H1 (cell line): ENCODE data around the gene GTF2IRD1. TPM values are rescaled to one million over a fixed set of nuclear protein-coding genes. Genes with fewer than 3 reads are reported as not detected.

Experiments
- CTCF ChIA-PET: fragments of 300-600 bp; sonication (Branson Sonifier 250); formaldehyde crosslinking; loops from one replicate; lab custom pipeline; 2021; ENCODE audit not compliant: partially characterized antibody; lab: Charles Lee
- POLR2A ChIA-PET: fragments of 300-600 bp; sonication (Branson Sonifier 250); formaldehyde crosslinking; loops from one replicate; lab custom pipeline; 2021; ENCODE audit warnings: inconsistent platforms; ENCODE audit not compliant: partially characterized antibody; lab: Charles Lee
- DNase-seq, 2 experiments: peaks; one replicate each; pipeline versions ENCODE4 v3.0.0 to v3.0.0-alpha.2; 2010 to 2022; ENCODE audit warnings: low spot score in 2 of 2, low read depth in 1 of 2, mixed read lengths in 1 of 2
- FAIRE-seq: peaks from 2 replicates; lab custom pipeline; 2011; peaks lifted over from hg19 to GRCh38; lab: Jason Lieb, UNC
- H2AFZ ChIP-seq: 2 replicates; pipeline ENCODE4 v1.8.1; 2012; ENCODE audit warnings: low read length, inconsistent platforms
- H2AK5ac ChIP-seq: 2 replicates; pipeline ENCODE4 v1.6.1; 2013; ENCODE audit warnings: low read depth, low read length
- H2BK120ac ChIP-seq: replicated peaks from 2 replicates; pipeline ENCODE3; 2013; ENCODE audit warnings: low read depth, low read length, inconsistent platforms
- H2BK12ac ChIP-seq: 2 replicates; pipeline ENCODE4 v1.6.1; 2013; ENCODE audit warnings: low read depth, low read length
- H2BK15ac ChIP-seq: 2 replicates; pipeline ENCODE4 v1.6.1; 2013; ENCODE audit warnings: low read length
- H2BK20ac ChIP-seq: 2 replicates; pipeline ENCODE4 v1.6.1; 2013; ENCODE audit warnings: low read length
- H2BK5ac ChIP-seq: 2 replicates; pipeline ENCODE4 v1.6.1; 2013; ENCODE audit warnings: low read depth, low read length
- H3K14ac ChIP-seq: 2 replicates; pipeline ENCODE4 v1.6.1; 2013; ENCODE audit warnings: inconsistent platforms; ENCODE audit not compliant: insufficient read length
- H3K18ac ChIP-seq: 2 replicates; pipeline ENCODE4 v1.6.1; 2013; ENCODE audit warnings: low read length; ENCODE audit errors: extremely low read depth
- H3K23ac ChIP-seq: 2 replicates; pipeline ENCODE4 v1.6.1; 2013; ENCODE audit warnings: inconsistent platforms; ENCODE audit not compliant: insufficient read length
- H3K23me2 ChIP-seq: 2 replicates; pipeline ENCODE4 v1.6.1; 2013; ENCODE audit warnings: low read depth, low read length
- H3K27ac ChIP-seq: 2 replicates; pipeline ENCODE4 v1.6.1; 2011; ENCODE audit warnings: low read depth, low read length, inconsistent platforms
- H3K27me3 ChIP-seq, 4 experiments: replicated peaks in 1 of 4; 1 replicate in 1 of 4; 2 replicates in 3 of 4; pipeline versions ENCODE4 v1.6.1 to v1.8.1; 2011 to 2013; ENCODE audit warnings: low read length in 3 of 4, mild to moderate bottlenecking in 3 of 4, inconsistent platforms in 2 of 4, mixed read lengths in 2 of 4, moderate library complexity in 1 of 4; ENCODE audit not compliant: control insufficient read depth in 3 of 4, insufficient read depth in 3 of 4; ENCODE audit errors: extremely low read depth in 1 of 4
- H3K36me3 ChIP-seq, 4 experiments: 2 replicates each; pipeline versions ENCODE4 v1.6.1 to v1.8.1; 2011 to 2013; ENCODE audit warnings: mild to moderate bottlenecking in 4 of 4, low read length in 3 of 4, moderate library complexity in 2 of 4, control low read depth in 1 of 4, inconsistent platforms in 1 of 4; ENCODE audit not compliant: insufficient read depth in 4 of 4, control insufficient read depth in 2 of 4
- H3K4ac ChIP-seq: replicated peaks from 2 replicates; pipeline ENCODE3; 2013; ENCODE audit warnings: low read length, low read depth, mixed read lengths, inconsistent platforms; ENCODE audit not compliant: insufficient read length
- H3K4me1 ChIP-seq, 4 experiments: replicated peaks in 1 of 4; 1 replicate in 1 of 4; 2 replicates in 3 of 4; pipeline versions ENCODE4 v1.6.1 to v1.8.1; 2011 to 2013; ENCODE audit warnings: low read length in 3 of 4, inconsistent platforms in 2 of 4, mixed read lengths in 1 of 4; ENCODE audit not compliant: insufficient read depth in 4 of 4, control insufficient read depth in 3 of 4
- H3K4me2 ChIP-seq, 2 experiments: 2 replicates each; pipeline versions ENCODE4 v1.6.1 to v1.8.1; 2011 to 2013; ENCODE audit warnings: low read depth in 2 of 2, low read length in 2 of 2, control low read depth in 1 of 2, inconsistent platforms in 1 of 2, mild to moderate bottlenecking in 1 of 2; ENCODE audit not compliant: insufficient read depth in 1 of 2
- H3K4me3 ChIP-seq, 4 experiments: fragments of 200-600, 300-600 bp in 1 of 4; sonication (generic), shearing (Covaris generic), sonication (Bioruptor Twin) in 1 of 4; 2 replicates each; pipeline versions ENCODE4 v1.5.1 to v1.8.1; 2011 to 2016; ENCODE audit warnings: low read length in 4 of 4, low read depth in 3 of 4, control low read depth in 2 of 4, inconsistent platforms in 2 of 4, mild to moderate bottlenecking in 2 of 4, mixed read lengths in 1 of 4, moderate library complexity in 1 of 4; ENCODE audit not compliant: insufficient read depth in 2 of 4; ENCODE audit errors: extremely low read depth in 1 of 4
- H3K56ac ChIP-seq: replicated peaks from 2 replicates; pipeline ENCODE3; 2013; ENCODE audit warnings: low read depth, mild to moderate bottlenecking, mixed read lengths, low read length, inconsistent platforms; ENCODE audit not compliant: insufficient read length
- H3K79me1 ChIP-seq: 2 replicates; pipeline ENCODE4 v1.6.1; 2013; ENCODE audit warnings: low read depth, low read length, control low read depth
- H3K79me2 ChIP-seq, 2 experiments: 2 replicates each; pipeline versions ENCODE4 v1.6.1 to v1.8.1; 2012 to 2013; ENCODE audit warnings: low read length in 2 of 2, mild to moderate bottlenecking in 2 of 2, inconsistent platforms in 1 of 2; ENCODE audit not compliant: insufficient read depth in 2 of 2, control insufficient read depth in 1 of 2
- H3K9ac ChIP-seq, 4 experiments: replicated peaks in 1 of 4; 1 replicate in 1 of 4; 2 replicates in 3 of 4; pipeline versions ENCODE4 v1.6.1 to v1.8.1; 2011 to 2013; ENCODE audit warnings: low read depth in 3 of 4, low read length in 3 of 4, control low read depth in 2 of 4, mild to moderate bottlenecking in 2 of 4, moderate library complexity in 2 of 4, inconsistent platforms in 1 of 4; ENCODE audit errors: extremely low read depth in 1 of 4
- H3K9me3 ChIP-seq, 2 experiments: 2 replicates each; pipeline versions ENCODE4 v1.6.1 to v1.8.1; 2012 to 2013; ENCODE audit warnings: mild to moderate bottlenecking in 2 of 2, moderate library complexity in 2 of 2, control low read depth in 1 of 2, inconsistent platforms in 1 of 2, low read depth in 1 of 2, low read length in 1 of 2, mixed read lengths in 1 of 2; ENCODE audit not compliant: insufficient read depth in 2 of 2
- H4K20me1 ChIP-seq, 2 experiments: replicated peaks in 1 of 2; 2 replicates each; pipeline versions ENCODE3 to v1.8.1; 2011 to 2013; ENCODE audit warnings: inconsistent platforms in 2 of 2, low read length in 2 of 2, mild to moderate bottlenecking in 1 of 2; ENCODE audit not compliant: insufficient read depth in 2 of 2, control insufficient read depth in 1 of 2
- H4K5ac ChIP-seq: 2 replicates; pipeline ENCODE4 v1.6.1; 2013; ENCODE audit warnings: low read length, low read depth, mixed read lengths, inconsistent platforms; ENCODE audit not compliant: insufficient read length
- H4K8ac ChIP-seq: 2 replicates; pipeline ENCODE4 v1.8.0; 2013; ENCODE audit warnings: mild to moderate bottlenecking, moderate library complexity, low read length, inconsistent platforms; ENCODE audit not compliant: insufficient read depth; ENCODE audit errors: extremely low read depth
- H4K91ac ChIP-seq: replicated peaks from 2 replicates; pipeline ENCODE3; 2013; ENCODE audit warnings: low read length, mixed read lengths, inconsistent platforms; ENCODE audit not compliant: insufficient read length
- BACH1 ChIP-seq: IDR thresholded peaks from 2 replicates; pipeline ENCODE4 v1.6.1; 2012; ENCODE audit warnings: low read length, improper control_type of control experiment
- CHD1 ChIP-seq: IDR thresholded peaks from 2 replicates; pipeline ENCODE4 v1.6.1; 2012; ENCODE audit warnings: low read depth, low read length, improper control_type of control experiment
- CTBP2 ChIP-seq: IDR thresholded peaks from 2 replicates; pipeline ENCODE4 v1.7.0; 2011; ENCODE audit warnings: borderline replicate concordance, mild to moderate bottlenecking, moderate library complexity, mixed read lengths, low read length; ENCODE audit not compliant: insufficient read depth, insufficient read length
- FOSL1 ChIP-seq: IDR thresholded peaks from 2 replicates; pipeline ENCODE4 v1.6.1; 2011; ENCODE audit warnings: mild to moderate bottlenecking, low read depth, low read length, moderate library complexity; ENCODE audit not compliant: insufficient read depth
- JUND ChIP-seq: IDR thresholded peaks from 2 replicates; pipeline ENCODE4 v1.6.1; 2011; ENCODE audit warnings: mild to moderate bottlenecking, improper control_type of control experiment, low read length
- POLR2A ChIP-seq, 2 experiments: IDR thresholded peaks; 1 replicate in 1 of 2; 2 replicates in 1 of 2; pipeline ENCODE4 v1.6.1; 2011; ENCODE audit warnings: low read depth in 2 of 2, low read length in 2 of 2, mild to moderate bottlenecking in 2 of 2; ENCODE audit errors: control extremely low read depth in 1 of 2
- RBBP5 ChIP-seq: IDR thresholded peaks from 2 replicates; pipeline ENCODE4 v1.7.1; 2012; ENCODE audit warnings: low read depth, mild to moderate bottlenecking, inconsistent platforms, low read length, moderate library complexity, borderline replicate concordance
- RNF2 ChIP-seq: fragments of 200-900, 300-1000 bp; sonication (generic); IDR thresholded peaks from 2 replicates; pipeline ENCODE4 v1.7.1; 2016; ENCODE audit warnings: borderline replicate concordance, low read depth, mild to moderate bottlenecking, antibody characterized with exemption, low read length; ENCODE audit not compliant: poor library complexity, severe bottlenecking; ENCODE audit errors: missing control alignments
- SRF ChIP-seq: IDR thresholded peaks from 2 replicates; pipeline ENCODE4 v1.6.1; 2011; ENCODE audit warnings: mild to moderate bottlenecking, low read depth, low read length, moderate library complexity
- WGBS, 2 experiments: shearing (Covaris generic) in 1 of 2; methylation state at CpG; one replicate each; pipeline versions ENCODE4 v1.1.6 to v1.1.7; 2013 to 2015; ENCODE audit warnings: low lambda C conversion rate in 2 of 2, mixed read lengths in 2 of 2, inconsistent platforms in 1 of 2, low coverage in 1 of 2, missing lambda C conversion rate in 1 of 2; ENCODE audit not compliant: insufficient replicate concordance in 2 of 2, insufficient coverage in 1 of 2, insufficient read length in 1 of 2; ENCODE audit errors: extremely low coverage in 1 of 2, missing lambda C conversion rate in 1 of 2; 5-methylcytosine and 5-hydroxymethylcytosine counted together
- polyA plus RNA-seq, 7 experiments: library from polyadenylated mRNA; depleted of rRNA in 3 of 7; stranded (reverse) in 5 of 7; unstranded in 2 of 7; fragments of >200 nt in 5 of 7; fragments of 200-250 nt in 2 of 7; gene quantifications; 1 replicate in 5 of 7; 2 replicates in 1 of 7; 4 replicates in 1 of 7; pipeline versions ENCODE4 v1.2.1 to v1.2.3, GENCODE V29; 2011 to 2013; ENCODE audit warnings: missing spikeins in 2 of 7, mixed read lengths in 2 of 7
- total RNA-seq: library from RNA; stranded (reverse); fragmentation: NEBNext Ultra II Directional; extraction: Animal tissue kit (Norgen Biotek cat#: 25700); gene quantifications from 2 replicates; pipeline ENCODE4 v1.2.1, GENCODE V29; 2021
- TF ChIP-seq, protein P1 (sequence below): IDR thresholded peaks from 2 replicates; pipeline ENCODE4 v1.6.1; 2012; ENCODE audit warnings: inconsistent platforms
- TF ChIP-seq, protein P2 (sequence below), 3 experiments: IDR thresholded peaks; 1 replicate in 2 of 3; 2 replicates in 1 of 3; pipeline versions ENCODE4 v1.5.1 to v1.6.1; 2011; ENCODE audit warnings: low read length in 3 of 3, mild to moderate bottlenecking in 3 of 3, inconsistent platforms in 2 of 3, low read depth in 1 of 3, moderate library complexity in 1 of 3; ENCODE audit not compliant: insufficient read depth in 1 of 3; ENCODE audit errors: control extremely low read depth in 1 of 3

The GTF2IRD1 gene
- total and polyA plus RNA-seq, 2 of the 8 experiments (the other 6 are each of a cell fraction or from before 2014, with no cell fraction given), result 27.4 to 45.4 TPM

DNA sequence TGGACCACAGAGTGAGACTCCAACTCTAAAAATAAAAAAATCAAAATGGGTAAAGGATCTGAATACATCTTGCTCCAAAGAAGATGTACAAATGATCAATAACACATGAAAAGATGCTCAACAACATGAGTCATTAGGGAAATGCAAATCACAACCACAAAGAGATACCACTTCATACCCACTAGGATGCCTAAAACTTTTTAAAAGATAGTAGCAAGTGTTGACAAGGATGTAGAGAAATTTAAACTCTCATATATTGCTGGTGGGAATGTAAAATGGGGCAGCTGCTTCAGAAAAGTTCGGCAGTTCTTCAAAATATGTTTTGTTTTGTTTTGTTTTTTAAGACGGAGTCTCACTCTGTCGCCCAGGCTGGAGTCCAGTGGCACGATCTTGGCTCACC is 45.7 kb upstream of the GTF2IRD1 start:
- Histone ChIP-seq H3K56ac (no peak overlapping the region), H4K20me1 (no peaks in the 10 kb centered on the region), H3K9me3 (no peaks in the 10 kb centered on the region), H3K4ac (no peak overlapping the region), H2BK5ac (no peak overlapping the region), H3K23ac (no peak overlapping the region), H3K27ac (no peak overlapping the region), H3K23me2 (no peaks in the 10 kb centered on the region), H2BK20ac (no peak overlapping the region), H3K4me3 (no peak overlapping the region), H3K4me2 (no peak overlapping the region), H2BK15ac (no peak overlapping the region), H3K79me2 (no peaks in the 10 kb centered on the region), H3K79me1 (no peaks in the 10 kb centered on the region), H3K18ac (no peak overlapping the region), H3K4me1 (peaks cover 0 to 5% (median under 1%) of the 10 kb centered on the region in 4 experiments; a peak in 3 of 7 replicates), H2BK120ac (no peak overlapping the region), H4K5ac (no peak overlapping the region), H3K27me3 (no peaks in the 10 kb centered on the region), H3K36me3 (peaks cover 0 to 12% (median 4%) of the 10 kb centered on the region in 4 experiments; a peak in 3 of 8 replicates), H4K91ac (no peak overlapping the region), H2AK5ac (no peak overlapping the region), H3K9ac (no peak overlapping the region), H2AFZ (no peak overlapping the region), H2BK12ac (no peak overlapping the region), H4K8ac (no peak overlapping the region), H3K14ac (no peak overlapping the region)
- ChIA-PET CTCF (interaction anchor here (0.7 to 4.8 kb wide), 5 partner anchors 10 to 436 kb away, joined by 3 to 44 read pairs (median 4); no protein-coding TSS in a partner anchor), POLR2A (no interaction called here)
- WGBS, 2 experiments, result 81% methylated on average over 4 of the region's 4 CpGs; no CpG with 5 or more reads in 1 of the 2 experiments
- DNase-seq (no peak), FAIRE-seq (no peak)
- TF ChIP-seq JUND (no peak), RNF2 (no peak), RBBP5 (no peak), FOSL1 (no peak), SRF (no peak), POLR2A (IDR thresholded peaks at IDR 0.05; ENCODE audit: control extremely low read depth in 1 of 2, low read depth in 2 of 2, low read length in 2 of 2) (no peak), BACH1 (no peak), CHD1 (no peak), CTBP2 (no peak)
- TF ChIP-seq, protein P1, sequence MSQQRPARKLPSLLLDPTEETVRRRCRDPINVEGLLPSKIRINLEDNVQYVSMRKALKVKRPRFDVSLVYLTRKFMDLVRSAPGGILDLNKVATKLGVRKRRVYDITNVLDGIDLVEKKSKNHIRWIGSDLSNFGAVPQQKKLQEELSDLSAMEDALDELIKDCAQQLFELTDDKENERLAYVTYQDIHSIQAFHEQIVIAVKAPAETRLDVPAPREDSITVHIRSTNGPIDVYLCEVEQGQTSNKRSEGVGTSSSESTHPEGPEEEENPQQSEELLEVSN, result no peak
- TF ChIP-seq, protein P2, sequence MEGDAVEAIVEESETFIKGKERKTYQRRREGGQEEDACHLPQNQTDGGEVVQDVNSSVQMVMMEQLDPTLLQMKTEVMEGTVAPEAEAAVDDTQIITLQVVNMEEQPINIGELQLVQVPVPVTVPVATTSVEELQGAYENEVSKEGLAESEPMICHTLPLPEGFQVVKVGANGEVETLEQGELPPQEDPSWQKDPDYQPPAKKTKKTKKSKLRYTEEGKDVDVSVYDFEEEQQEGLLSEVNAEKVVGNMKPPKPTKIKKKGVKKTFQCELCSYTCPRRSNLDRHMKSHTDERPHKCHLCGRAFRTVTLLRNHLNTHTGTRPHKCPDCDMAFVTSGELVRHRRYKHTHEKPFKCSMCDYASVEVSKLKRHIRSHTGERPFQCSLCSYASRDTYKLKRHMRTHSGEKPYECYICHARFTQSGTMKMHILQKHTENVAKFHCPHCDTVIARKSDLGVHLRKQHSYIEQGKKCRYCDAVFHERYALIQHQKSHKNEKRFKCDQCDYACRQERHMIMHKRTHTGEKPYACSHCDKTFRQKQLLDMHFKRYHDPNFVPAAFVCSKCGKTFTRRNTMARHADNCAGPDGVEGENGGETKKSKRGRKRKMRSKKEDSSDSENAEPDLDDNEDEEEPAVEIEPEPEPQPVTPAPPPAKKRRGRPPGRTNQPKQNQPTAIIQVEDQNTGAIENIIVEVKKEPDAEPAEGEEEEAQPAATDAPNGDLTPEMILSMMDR (IDR thresholded peaks at IDR 0.05; ENCODE audit: control extremely low read depth in 1 of 3, insufficient read depth in 1 of 3, low read depth in 1 of 3, low read length in 3 of 3), result no peak
